GM21723 (cell line): ENCODE data around the gene STK32B.

Experiments
- ATAC-seq: cut with Tn5 transposase; IDR thresholded peaks from one replicate; pipeline ENCODE4 v1.9.1; 2021; ENCODE audit warnings: mild to moderate bottlenecking, moderate library complexity; ENCODE audit not compliant: unreplicated experiment

STK32B gene

DNA sequence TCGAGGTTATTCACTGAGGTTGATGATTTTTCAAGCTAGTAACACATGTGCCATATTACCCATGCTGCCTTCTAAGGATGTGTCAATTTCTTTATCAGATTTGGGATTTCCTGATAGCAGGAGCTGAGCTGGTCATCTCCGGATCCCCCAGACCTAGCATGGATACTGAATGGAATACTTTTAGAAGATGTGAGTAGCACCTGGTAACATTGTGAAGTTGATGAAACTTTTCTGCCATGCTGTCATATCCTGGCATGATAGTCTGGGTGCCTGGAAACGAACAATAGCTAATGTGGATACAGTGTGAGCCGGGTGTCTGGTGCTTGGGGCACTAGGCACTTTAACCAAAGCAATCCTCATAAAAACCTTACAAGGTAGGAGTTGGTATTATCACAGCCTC lies 21.1 kb upstream of the STK32B start:
- ATAC-seq: no peak

- no peak for ATAC-seq
These were observed 20.4 kb upstream of the STK32B start for GRCh38 chr4:5030927-5031326.

- no peak for ATAC-seq
These were observed 18.5 kb upstream of the STK32B start for GRCh38 chr4:5032813-5033212.

GRCh38 chr4:5033281-5033841 lies 17.9 kb upstream of the STK32B start:
- ATAC-seq: no peak

DNA sequence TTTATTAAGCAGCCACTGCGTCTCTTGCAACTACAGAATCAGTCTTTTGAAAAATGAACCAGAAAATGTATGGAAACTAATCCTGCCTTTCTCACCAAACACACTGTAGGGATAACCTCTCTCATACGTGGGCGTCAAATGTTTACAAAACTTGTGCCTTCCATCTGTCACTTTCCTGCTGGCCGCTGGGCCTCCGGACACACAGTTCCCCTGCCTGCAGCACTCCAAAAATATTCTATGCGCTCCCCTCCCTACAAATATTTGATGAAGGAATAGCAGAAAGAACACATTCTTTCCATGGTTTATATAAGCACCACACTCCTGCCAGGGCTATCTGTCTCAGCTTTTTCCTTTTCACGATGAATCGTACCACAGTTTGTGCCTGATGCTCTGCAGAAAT lies 17.1 kb upstream of the STK32B start:
- ATAC-seq: no peak

DNA sequence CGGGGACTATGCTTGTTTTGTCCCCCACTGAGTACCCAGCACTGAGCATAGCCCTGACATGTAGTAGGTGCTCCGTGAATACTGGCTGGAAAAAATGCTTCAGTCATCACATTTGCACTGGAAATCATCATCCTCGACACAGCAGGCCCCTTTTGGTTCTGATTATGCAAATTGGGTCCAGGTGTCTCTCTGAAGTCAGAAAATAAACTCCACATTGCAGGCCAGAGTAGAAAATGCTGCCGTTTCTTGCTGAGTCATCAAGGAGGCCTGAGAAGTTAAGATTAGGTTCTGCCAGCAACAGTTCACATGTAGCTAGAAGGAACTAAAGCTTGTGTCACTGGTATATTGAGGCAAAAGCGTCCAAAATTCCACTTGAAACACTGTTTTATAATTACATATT lies 15.0 kb upstream of the STK32B start:
- ATAC-seq: no peak

- ATAC-seq: no peak
These were observed 13.4 kb upstream of the STK32B start for GRCh38 chr4:5037553-5038551.

- ATAC-seq: no peak
These were observed 11.5 kb upstream of the STK32B start for GRCh38 chr4:5039800-5040199.

DNA sequence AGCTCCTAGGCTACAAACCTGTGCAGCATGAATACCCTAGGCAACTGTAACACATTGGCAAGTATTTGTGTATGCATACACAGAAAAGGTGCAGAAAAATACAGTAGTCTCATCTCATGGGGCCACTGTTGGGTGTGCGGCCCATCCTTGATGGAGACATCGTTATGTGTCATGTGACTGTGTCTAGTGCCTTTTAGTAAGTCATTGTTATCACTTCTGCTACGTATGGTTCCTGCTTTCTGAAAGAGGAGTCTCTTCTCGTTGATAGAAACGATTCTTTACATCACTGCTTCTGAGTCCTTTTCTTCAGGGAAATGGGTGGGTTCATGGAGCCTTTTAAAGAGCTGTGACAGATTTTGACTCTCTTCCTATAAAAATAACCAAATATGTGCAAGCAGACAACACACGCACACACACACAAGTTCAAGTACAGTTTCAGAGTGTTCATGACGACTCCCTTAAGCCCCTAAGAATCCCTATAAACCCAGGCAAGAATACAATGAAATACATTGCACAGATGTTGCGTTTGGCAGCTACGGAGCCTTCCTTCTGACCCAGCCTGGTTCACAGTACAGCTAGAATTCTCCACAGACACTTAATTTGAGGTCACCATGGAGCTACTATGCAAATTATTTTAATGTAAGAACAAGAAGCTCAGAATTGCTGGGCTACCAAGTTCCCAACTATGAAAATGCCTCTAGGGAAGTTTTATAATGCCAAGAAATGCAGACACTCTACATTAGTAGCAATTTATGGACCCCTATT lies 10.2 kb upstream of the STK32B start:
- no peak for ATAC-seq

DNA sequence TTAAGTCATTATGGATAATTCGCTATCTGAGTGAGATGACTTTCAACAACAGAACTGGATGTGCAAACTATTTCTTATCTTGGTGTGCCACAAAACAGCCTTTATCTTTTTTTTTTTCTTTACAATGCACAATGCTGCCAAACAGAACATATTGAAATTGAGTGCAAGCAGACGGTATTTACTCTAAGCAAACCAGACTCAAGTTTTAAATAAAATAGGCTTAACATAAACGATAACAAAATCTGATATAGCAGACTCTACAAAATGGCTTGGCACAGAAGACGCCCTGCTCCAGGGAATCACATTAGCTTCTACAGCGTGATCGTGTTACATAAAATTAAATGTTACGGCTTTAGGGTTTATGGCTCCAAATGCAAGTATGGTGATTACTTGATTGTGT lies 9.6 kb upstream of the STK32B start:
- ATAC-seq: no peak

- ATAC-seq: no peak
These were observed 7.7 kb upstream of the STK32B start for GRCh38 chr4:5043579-5043978.

DNA sequence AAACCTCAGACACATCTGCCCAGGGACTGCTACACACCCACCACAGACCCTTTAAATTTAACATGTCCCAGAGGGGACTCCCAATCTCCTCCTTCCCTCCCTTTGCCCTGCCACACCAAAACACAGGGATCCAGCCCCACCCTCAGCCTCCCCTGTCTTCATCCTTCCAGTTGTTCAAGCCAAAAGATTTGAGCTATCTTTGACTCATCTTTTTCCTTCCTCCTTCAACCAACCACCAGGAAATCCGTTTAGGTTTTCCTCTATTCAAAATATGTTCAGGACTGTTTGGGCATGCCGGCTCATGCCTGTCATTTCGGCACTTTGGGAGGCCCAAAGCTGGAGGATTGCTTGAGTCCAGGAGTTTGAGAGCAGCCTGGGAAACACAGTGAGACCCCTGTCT lies 6.9 kb upstream of the STK32B start:
- ATAC-seq: no peak

GRCh38 chr4:5045097-5045496 lies 6.2 kb upstream of the STK32B start:
- no peak for ATAC-seq

- ATAC-seq: no peak
These were observed 2.6 kb upstream of the STK32B start for GRCh38 chr4:5048721-5049120.

DNA sequence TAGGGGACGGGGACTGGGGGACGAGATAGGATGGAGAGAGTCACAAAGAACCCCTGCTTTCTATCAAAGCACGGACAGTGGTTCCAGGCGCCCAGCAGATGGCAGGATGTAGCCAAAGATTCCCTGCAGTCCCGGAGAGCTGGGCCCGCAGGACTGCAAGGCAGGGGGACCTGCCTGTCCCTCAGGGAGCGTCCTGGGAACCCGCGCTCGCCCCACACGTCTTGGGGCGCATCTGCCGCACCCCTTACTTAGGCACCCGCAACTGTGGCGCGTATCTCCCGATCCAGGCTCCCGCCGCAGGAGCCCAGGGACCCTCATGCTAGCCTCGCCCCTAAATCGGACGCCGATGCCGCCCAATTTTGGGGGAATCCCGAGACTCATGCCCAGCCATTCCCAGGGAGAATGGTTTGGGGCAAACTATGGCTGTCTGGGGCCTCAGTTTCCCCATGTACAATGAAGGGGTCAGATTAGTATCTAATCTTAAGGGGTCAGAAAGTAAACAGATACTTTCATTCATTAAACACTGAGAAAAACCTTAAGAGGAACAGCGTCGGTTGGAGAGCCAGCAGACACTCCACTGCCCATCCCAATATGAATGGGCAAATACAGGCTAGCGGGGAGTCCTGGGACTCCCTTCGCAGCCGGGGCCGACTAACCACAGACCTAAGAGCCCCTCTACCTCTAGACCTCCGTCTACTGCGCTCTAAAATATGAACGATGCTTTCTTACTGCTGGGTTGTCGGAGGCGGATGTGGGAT lies 581 bp upstream of the STK32B start:
- peak; percentile 51 for ATAC-seq

DNA sequence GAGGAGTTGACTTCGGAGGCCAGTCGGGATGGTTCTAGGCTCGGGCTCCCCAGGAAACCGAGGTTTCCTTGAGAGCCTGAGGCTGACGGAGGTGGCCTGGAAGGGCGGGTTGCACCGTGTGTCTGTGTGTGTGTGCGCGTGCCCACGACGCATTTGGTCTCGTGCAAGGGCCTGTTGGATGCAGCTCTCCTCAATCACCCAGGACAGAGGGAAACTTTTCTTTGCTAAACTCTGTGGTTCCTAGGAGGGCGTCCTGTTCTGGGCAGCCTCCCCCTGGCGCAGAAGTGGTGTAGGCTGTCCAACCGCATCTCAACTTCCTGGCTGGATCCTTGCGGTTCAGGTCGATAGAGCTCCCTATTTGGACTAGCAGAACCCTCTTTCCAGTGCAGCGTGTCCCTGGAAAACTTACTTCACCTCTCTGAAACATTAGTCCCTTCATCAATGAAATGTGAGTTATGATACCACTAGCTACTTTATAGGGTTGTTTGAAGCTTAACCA lies 973 bp downstream of the STK32B start:
- no peak for ATAC-seq

- ATAC-seq: no peak
These were observed 1.6 kb downstream of the STK32B start for GRCh38 chr4:5052726-5053425.

DNA sequence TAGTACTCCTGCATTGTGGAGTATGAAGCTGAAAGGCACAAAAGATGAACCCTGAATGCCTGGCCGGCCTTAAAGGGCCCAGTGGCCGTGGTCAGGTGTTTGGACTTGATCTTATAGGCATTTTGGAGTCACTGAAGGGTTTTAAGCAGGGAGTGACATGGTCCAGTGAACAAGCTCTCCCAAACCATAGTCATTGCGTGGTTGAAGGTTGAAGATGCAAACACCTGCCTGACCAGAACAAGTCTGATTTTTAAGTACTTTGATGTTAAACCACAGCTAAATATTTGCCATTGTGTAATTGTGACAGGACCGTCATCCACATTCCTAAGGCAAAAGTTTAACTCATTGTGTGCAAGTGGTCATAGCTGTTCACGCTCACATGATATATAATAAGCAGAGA lies 3.3 kb downstream of the STK32B start:
- ATAC-seq: no peak

DNA sequence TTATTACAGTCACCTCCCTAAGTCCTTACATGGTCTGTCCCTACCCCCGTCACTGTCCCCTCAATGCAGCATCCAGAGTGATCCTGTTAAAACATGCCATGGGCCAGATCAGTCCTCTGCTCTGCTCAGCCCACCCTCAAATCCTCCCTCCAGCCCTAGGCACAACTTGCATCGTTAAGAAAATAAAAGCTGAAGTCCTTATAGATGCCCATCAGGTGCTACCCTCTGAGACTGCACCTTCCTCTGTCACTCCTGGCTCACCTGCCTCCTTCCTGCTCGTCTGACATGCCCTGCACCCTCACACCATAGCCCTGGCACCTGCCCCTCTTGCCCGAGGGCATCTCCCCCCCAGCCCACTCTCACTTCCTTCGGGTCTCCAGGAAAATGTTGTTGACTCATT lies 4.1 kb downstream of the STK32B start:
- ATAC-seq: no peak

DNA sequence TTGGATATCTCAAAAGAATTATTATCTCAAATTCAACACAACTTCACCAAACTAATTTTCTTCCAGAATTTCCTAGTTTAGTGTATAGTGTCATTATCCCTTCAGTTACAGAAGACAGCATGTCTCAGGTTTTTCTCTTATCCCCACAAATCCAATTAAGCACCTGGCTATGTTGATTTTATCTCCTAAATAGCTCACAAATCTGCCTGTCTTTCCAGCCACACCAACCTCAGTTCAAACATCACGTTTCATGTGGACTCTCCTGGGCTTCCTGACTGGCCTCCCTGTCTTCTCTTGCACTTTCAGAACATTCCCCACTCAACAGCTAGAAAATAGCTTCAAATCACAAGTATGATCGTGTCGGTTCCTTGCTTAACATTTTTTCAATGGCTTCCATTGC lies 14.8 kb downstream of the STK32B start:
- ATAC-seq: no peak
